ENCODE measurements around the gene KCNIP4. TPM values are rescaled to one million over a fixed set of nuclear protein-coding genes. Genes with fewer than 3 reads are reported as not detected.

KCNIP4 gene
- total RNA-seq, 3 donors from 2014 or later (not counting 1 experiment from before 2014, with no cell fraction given): not detected

DNA sequence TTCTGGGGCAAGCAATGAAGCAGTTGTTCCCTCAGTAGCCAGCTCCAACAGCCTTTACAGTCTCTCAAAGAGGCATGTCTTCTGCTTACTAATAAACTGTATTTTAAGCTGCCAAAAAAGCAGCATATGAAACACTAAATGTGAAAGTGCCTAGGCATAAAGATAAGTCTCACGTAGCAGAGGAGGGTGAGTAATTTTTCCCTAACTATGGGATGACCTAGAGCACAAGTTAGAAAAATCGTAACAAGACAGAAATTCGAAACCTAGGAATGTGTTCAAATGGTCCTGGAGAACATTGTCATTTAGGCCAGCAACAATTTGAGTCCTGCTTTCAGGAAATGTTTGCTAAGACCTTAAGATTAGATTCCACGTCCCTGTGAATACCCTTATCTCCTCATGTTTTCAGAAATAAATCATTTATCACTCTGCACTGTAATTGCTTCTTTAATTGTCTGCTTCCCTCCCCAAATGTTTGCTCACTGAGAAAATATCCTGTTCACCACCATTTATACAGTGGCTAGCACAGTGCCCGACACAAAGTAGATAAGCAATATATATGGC lies 222.2 kb downstream of the KCNIP4 start:
- Histone ChIP-seq H3K27me3 (ENCODE audit: control insufficient read depth, insufficient read depth, low read length) (no peaks in the 10 kb centered on the region), H3K4me1 (ENCODE audit: control insufficient read depth, insufficient read depth, low read length) (no peaks in the 10 kb centered on the region), H3K36me3 (ENCODE audit: control insufficient read depth, insufficient read depth, low read length) (no peaks in the 10 kb centered on the region), H3K27ac (ENCODE audit: low read length) (no peak overlapping the region), H3K4me3 (ENCODE audit: low read length) (no peak overlapping the region), H3K9me3 (ENCODE audit: control insufficient read depth, insufficient read depth, low read length) (no peaks in the 10 kb centered on the region)
- Mint-ChIP-seq H3K27ac (no peak overlapping the region), H3K4me1 (no peaks in the 10 kb centered on the region), H3K27me3 (ENCODE audit: low read depth in 2 of 2) (no peaks in the 10 kb centered on the region), H3K36me3 (no peaks in the 10 kb centered on the region), H3K4me3 (no peak overlapping the region), H3K9me3 (peaks cover 3 to 6% of the 10 kb centered on the region in 2 donors)
- WGBS (ENCODE audit: insufficient coverage): 55% methylated on average over 5 of the region's 5 CpGs
- ATAC-seq (no peak), DNase-seq (no peak)
- no peak for TF ChIP-seq CTCF (IDR thresholded peaks at IDR 0.05)
- intact Hi-C loops (cut with micrococcal nuclease): no loop called here

- DNase-seq: no peak
- Mint-ChIP-seq H3K36me3 (no peaks in the 10 kb centered on the region), H3K27ac (no peak overlapping the region), H3K27me3 (ENCODE audit: low read depth in 2 of 2) (no peaks in the 10 kb centered on the region), H3K9me3 (peaks cover 3 to 4% of the 10 kb centered on the region in 2 donors), H3K4me3 (no peak overlapping the region), H3K4me1 (no peaks in the 10 kb centered on the region)
- Histone ChIP-seq H3K4me1 (ENCODE audit: control insufficient read depth, insufficient read depth, low read length) (no peaks in the 10 kb centered on the region), H3K9me3 (ENCODE audit: control insufficient read depth, insufficient read depth, low read length) (no peaks in the 10 kb centered on the region), H3K27me3 (ENCODE audit: control insufficient read depth, insufficient read depth, low read length) (no peaks in the 10 kb centered on the region), H3K36me3 (ENCODE audit: control insufficient read depth, insufficient read depth, low read length) (no peaks in the 10 kb centered on the region), H3K4me3 (ENCODE audit: low read length) (no peak overlapping the region), H3K27ac (ENCODE audit: low read length) (no peak overlapping the region)
- ATAC-seq: no peak
- WGBS (ENCODE audit: insufficient coverage): 90% methylated on average over 4 of the region's 6 CpGs
- no peak for TF ChIP-seq CTCF (IDR thresholded peaks at IDR 0.05)
- intact Hi-C loops (cut with micrococcal nuclease): no loop called here
Measured at GRCh38 chr4:21722157-21722839, 226.3 kb downstream of the KCNIP4 start.

GRCh38 chr4:21716531-21716930 lies 232.0 kb downstream of the KCNIP4 start:
- intact Hi-C loops (cut with micrococcal nuclease): no loop called here
- 74% methylated on average over 6 of the region's 6 CpGs for WGBS (ENCODE audit: insufficient coverage)
- no peaks in the 10 kb centered on the region for H3K27me3 Mint-ChIP-seq (ENCODE audit: low read depth in 2 of 2)

More at GRCh38 chr4:21716531-21716930, 232.0 kb downstream of the KCNIP4 start:
- no peak for ATAC-seq
- Mint-ChIP-seq H3K27ac (no peak overlapping the region), H3K4me1 (no peaks in the 10 kb centered on the region), H3K4me3 (no peak overlapping the region), H3K36me3 (no peaks in the 10 kb centered on the region), H3K9me3 (peaks cover 5 to 8% of the 10 kb centered on the region in 2 donors)
- H3K27me3 ChIP-seq (ENCODE audit: control insufficient read depth, insufficient read depth, low read length): no peaks in the 10 kb centered on the region
- DNase-seq: no peak
- H3K27ac ChIP-seq (ENCODE audit: low read length): no peak overlapping the region
- no peaks in the 10 kb centered on the region for H3K36me3 ChIP-seq (ENCODE audit: control insufficient read depth, insufficient read depth, low read length)
- H3K4me1 ChIP-seq (ENCODE audit: control insufficient read depth, insufficient read depth, low read length): no peaks in the 10 kb centered on the region
- no peak for TF ChIP-seq CTCF (IDR thresholded peaks at IDR 0.05)
- H3K9me3 ChIP-seq (ENCODE audit: control insufficient read depth, insufficient read depth, low read length): no peaks in the 10 kb centered on the region
- H3K4me3 ChIP-seq (ENCODE audit: low read length): no peak overlapping the region
